HG03565 (cell line): ENCODE results near the gene MYO9B.
A peak's percentile ranks its signal among the peaks of the same experiment; 100 is the strongest.

ENCODE experiments used
- ATAC-seq: cut with Tn5 transposase; IDR thresholded peaks from one replicate; pipeline ENCODE4 v1.9.1; 2021; ENCODE audit warnings: mild to moderate bottlenecking, moderate library complexity; ENCODE audit not compliant: unreplicated experiment

Gene MYO9B

DNA sequence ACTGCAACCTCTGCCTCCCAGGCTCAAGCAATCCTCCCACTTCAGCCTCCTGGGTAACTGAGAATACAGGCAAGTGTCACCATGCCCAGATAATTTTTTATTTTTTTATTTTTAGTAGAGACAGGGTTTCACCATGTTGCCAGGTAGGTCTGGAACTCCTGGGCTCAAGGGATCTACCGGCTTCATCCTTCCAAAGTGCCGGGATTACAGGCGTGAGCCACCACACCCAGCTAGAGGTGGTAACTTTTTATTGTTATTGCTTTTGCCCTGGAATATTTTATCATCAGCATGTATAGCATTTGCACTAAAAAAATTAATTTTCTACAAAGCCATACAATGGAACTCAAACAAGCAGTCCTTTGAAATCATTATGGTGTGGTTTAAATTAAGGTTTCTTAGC is 14.4 kb upstream of the MYO9B start:
- ATAC-seq, result no peak

DNA sequence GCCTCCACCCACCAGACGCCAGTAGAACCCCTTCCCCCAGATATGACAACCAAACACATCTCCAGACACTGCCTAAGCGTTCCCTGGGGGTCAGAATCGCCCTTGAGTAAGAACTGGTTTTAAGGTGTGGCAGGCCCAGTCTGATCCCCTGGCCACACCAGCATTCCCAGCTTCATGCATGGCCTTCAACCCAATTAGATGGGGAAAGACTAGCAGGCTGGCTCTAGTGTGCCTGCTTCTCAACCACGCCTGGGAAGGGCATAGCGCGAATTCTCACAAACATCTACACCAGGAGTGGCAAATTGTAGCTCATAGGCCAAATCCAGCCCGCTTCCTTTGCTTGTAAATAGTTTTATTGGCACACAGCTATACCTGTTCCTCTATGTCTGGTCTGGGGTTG is 13.9 kb upstream of the MYO9B start:
- no peak for ATAC-seq

DNA sequence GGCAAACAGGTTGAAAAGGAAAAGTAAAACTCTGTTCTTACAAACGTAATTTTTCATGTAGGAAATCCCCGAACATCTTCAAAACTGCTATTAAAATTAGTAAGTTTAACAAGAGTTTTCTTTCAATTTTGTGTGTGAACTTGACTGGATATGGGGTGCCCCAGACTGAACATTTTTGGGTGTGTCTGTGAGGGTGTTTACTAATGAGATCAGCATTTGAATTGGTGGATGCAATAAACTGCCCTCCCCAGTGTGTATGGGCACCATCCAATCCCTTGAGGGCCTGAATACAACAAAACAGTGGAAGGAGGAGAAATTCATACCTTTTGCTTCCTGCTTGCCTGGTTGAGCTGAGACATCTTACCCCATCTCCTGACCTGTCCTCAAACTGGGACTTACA is 12.1 kb upstream of the MYO9B start:
- no peak for ATAC-seq

- ATAC-seq, result no peak
Measured at GRCh38 chr19:17069193-17069592, 6.4 kb upstream of the MYO9B start.

DNA sequence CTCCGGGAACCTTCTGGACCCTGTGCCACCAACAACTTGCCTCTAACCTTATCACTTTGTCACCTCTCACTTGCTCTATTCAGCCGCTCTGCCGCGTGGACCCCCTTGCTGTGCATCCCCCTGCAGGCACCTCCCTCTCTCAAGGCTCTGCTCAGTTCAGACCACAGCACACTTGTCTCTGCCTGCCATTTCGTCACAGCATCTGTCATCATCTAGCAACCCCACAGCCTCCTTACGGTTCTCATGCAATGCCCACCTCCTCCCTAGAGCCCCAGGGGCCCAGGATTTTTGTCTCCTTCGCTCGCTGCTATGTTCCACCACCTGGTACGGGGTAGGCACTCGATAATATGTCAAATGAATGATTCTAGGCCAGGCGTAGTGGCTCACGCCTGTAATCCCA is 5.2 kb upstream of the MYO9B start:
- ATAC-seq, result no peak

- no peak for ATAC-seq
Measured at GRCh38 chr19:17070912-17071311, 4.7 kb upstream of the MYO9B start.

DNA sequence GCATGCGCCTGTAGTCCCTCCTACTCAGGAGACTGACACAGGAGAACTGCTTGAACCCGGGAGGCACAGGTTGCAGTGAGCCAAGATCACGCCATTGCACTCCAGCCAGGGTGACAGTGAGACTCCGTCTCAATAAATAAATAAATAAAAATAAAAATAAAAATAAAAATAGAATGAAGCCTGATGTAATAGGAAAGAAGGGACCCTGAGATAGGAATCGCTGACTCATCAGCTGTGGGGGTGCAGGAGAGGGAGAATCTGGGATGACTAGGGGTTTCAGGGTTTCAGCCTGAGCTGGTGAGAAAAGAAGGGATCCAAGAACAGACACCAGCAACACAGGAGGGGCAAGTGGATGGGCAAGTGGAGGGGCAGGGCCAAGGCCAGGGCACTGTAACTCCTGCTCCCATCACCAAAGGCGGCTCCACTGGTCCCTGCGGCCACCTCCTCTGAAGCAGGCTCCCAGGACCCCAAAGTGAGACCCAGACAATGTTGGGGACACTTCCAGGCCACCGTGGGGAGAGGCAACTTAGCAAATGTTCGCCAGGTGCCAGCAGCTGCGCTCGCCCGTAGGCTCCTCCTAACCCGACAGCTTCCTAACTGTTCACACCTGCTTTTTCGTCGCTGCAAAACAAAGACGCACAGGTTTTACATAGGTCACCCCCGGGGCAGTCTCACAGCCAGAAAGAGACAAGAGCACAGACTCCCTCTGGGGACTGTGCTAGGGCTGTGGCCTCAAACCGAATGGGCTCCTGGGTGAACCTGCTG is 1.5 kb upstream of the MYO9B start:
- ATAC-seq, result no peak

GRCh38 chr19:17074634-17075034 is 943 bp upstream of the MYO9B start:
- ATAC-seq, result peak; percentile 3

- no peak for ATAC-seq
Measured at GRCh38 chr19:17075864-17076542, 426 bp downstream of the MYO9B start.

- ATAC-seq, result no peak
Measured at GRCh38 chr19:17076543-17076991, 990 bp downstream of the MYO9B start.

DNA sequence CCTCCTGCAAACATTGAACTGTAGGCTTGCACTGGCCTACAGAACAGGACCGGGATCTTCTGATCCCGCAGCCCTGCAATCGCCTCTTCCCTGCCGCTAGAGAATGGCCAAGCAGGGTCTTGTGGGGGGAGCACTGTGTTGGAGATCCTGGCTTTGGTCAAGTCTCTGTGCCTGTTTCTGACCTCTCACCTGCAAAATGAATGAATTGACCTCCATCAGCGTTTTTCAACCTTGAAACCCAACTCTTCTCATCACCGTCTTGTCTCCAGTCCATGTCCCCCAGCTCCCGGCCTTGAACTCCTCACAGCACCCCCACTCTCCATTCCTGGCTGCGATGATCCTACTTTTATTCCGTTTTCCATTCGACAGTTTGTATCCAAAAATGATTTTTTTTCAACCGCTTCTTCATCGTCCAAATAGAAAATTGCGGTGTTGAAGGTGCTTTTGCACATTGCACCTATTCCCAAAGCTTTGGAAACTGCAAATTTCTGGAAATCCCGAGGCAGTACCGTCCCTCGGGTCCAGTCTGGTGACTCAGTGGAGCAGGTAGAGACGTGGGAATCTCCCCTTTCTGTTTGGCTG is 2.0 kb downstream of the MYO9B start:
- ATAC-seq, result no peak

- no peak for ATAC-seq
Measured at GRCh38 chr19:17078036-17078919, 2.7 kb downstream of the MYO9B start.

GRCh38 chr19:17078920-17079709 is 3.5 kb downstream of the MYO9B start:
- ATAC-seq, result no peak

DNA sequence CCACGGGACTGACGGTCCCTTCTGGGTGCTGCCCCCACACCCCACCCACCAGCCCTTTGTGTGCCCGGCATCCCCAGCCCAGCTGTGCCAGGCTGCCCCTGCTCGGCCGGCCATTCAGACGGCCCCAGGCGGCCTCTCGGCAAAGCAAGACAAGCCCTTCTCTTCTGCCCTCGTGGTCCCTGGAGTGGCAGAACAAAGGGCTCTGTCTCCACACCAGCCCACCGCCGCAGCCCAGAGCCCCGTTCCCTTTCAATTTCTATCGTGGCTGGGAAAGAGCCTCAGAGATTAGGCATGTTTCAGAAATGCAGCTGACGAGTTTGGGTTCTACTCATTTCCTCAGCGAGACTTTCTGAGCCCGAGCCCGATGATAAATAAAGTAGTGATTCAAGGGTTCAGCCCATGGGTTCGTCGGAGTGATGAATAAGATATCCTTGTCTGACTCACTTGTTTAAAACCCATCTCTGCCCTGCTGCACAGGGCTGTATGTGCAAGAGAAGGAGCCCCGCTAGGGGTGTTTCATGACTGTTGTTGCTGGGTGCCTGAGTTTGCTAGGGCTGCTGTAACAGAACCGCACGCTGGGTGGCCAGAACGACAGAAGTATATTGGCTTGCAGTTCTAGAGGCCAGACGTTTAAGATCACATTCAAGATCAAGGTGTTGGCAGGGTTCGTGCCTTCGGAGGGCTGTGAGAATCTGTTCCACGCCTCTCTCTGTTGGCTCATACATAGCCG is 4.3 kb downstream of the MYO9B start:
- peak; percentile 29 for ATAC-seq

DNA sequence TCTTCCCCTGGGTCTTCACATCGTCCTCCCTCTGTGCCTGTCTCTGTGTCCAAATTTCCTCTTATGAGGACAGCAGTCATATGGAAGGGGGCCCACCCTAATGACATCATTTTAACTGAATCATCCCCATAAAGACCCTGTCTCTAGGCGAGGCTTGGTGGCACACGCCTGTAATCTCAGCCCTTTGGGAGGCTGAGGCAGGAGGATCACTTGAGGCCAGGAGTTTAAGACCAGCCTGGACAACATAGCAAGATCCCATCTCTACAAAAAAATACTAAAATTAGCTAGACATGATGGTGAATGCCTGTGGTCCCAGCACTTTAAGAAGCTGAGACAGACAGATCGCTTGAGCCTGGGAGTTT is 4.8 kb downstream of the MYO9B start:
- no peak for ATAC-seq

GRCh38 chr19:17081672-17082630 is 6.4 kb downstream of the MYO9B start:
- no peak for ATAC-seq

GRCh38 chr19:17086120-17086519 is 10.5 kb downstream of the MYO9B start:
- no peak for ATAC-seq

DNA sequence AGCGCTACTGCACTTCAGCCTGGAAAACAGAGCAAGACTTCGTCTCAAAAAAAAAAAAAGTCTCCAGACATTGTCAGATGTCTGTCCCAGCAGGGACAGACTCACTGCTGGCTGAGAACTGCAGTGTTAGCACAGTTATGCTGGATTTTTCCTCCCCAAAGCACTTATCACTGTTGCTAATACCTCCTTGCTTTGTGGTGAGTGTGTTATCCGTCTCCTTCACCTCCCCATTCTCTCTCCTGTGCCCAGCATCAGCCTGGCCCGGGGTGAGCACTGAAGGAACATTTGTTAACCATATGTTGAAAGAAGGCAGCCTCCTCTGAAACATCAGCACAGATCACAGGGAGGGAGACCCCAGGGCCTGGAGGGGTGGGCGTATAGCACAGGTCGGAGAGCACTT is 11.3 kb downstream of the MYO9B start:
- no peak for ATAC-seq

- no peak for ATAC-seq
Measured at GRCh38 chr19:17088552-17088951, 13.0 kb downstream of the MYO9B start.
